ENCODE measurements around the gene HAVCR1.

HAVCR1 gene

DNA sequence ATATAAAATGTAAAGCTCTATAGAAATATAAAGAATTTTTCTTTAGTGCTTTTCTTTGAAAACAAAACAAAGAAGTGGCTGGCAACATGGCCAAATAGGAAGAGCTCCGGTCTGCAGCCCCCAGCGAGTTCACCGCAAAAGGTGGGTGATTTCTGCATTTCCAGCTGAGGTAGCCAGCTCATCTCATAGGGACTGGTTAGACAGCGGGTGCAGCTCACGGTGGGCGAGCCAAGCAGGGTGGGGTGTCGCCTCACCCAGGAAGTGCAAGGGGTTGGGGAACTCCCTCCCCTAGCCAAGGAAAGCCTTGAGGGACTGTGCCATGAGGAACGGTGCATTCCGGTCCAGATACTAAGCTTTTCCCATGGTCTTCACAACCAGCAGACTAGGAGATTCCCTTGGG is 74.9 kb downstream of the HAVCR1 start:
- DNase-seq (ENCODE audit: low read depth) = no peak
- TF ChIP-seq, protein P1, sequence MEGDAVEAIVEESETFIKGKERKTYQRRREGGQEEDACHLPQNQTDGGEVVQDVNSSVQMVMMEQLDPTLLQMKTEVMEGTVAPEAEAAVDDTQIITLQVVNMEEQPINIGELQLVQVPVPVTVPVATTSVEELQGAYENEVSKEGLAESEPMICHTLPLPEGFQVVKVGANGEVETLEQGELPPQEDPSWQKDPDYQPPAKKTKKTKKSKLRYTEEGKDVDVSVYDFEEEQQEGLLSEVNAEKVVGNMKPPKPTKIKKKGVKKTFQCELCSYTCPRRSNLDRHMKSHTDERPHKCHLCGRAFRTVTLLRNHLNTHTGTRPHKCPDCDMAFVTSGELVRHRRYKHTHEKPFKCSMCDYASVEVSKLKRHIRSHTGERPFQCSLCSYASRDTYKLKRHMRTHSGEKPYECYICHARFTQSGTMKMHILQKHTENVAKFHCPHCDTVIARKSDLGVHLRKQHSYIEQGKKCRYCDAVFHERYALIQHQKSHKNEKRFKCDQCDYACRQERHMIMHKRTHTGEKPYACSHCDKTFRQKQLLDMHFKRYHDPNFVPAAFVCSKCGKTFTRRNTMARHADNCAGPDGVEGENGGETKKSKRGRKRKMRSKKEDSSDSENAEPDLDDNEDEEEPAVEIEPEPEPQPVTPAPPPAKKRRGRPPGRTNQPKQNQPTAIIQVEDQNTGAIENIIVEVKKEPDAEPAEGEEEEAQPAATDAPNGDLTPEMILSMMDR (conservative IDR thresholded peaks at IDR 0.05; ENCODE audit: low read depth, low read length) = no peak
- H3K4me3 ChIP-seq (ENCODE audit: low read length) = no peak overlapping the region

DNA sequence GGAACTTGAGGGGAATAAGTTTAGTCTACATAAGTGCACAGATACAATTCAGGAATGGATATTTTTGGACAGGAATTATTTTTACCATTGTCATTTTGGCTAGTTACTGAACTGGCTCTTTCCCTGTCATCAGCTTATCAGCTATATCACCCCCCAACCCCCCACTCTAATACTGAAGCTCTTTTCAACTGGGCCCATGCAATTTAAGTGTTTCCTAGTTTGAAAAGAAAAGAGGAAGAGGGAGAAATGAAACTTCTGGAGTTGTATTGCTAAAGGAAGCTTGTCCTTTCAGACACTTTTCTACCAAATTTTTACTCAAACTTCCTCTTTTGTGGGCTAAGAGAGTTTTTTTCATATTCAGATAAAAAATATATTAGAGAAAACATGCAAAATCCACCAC is 77.4 kb downstream of the HAVCR1 start:
- H3K4me3 ChIP-seq (ENCODE audit: low read length) = no peak overlapping the region
- TF ChIP-seq, protein P1 (conservative IDR thresholded peaks at IDR 0.05; ENCODE audit: low read depth, low read length) = no peak
- DNase-seq (ENCODE audit: low read depth) = no peak

Measured in retinal pigment epithelial cell (primary cell).